ENCODE data around the gene FXYD1. TPM values are rescaled to one million over a fixed set of nuclear protein-coding genes. Genes with fewer than 3 reads are reported as not detected.

The FXYD1 gene
- total RNA-seq, 2 experiments from 2014 or later, result 0.57 to 11.5 TPM

DNA sequence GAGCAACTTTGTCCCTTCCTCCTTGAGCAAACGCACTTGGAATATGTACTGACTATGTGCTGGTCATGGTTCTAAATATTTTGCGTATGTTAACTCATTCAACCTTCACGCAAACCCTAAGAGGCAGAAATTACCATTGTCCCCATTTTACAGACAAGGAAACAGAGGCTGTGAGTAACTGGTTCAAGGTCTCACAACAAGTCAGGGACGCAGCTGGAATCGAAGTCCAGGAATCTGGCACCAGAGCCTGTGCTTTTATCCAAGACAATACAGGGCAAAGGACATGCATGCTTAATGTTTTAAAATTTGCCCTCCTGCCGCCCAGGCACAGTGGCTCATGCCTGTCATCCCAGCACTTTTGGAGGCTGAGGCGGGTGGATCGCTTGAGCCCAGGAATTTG is 21.0 kb downstream of the FXYD1 start:
- Histone ChIP-seq H3K4me1 (ENCODE audit: insufficient read depth, low read length, poor library complexity, severe bottlenecking) (peaks cover 13% of the 10 kb centered on the region), H3K36me3 (ENCODE audit: insufficient read depth, low read length) (peaks cover 81% of the 10 kb centered on the region), H3K27ac (ENCODE audit: low read depth, low read length, poor library complexity, severe bottlenecking) (no peak overlapping the region), H3K4me2 (ENCODE audit: low read length) (no peak overlapping the region), H3K9me2 (ENCODE audit: insufficient read depth, low read length) (no peaks in the 10 kb centered on the region), H3K9me3 (ENCODE audit: low read length) (0 out of 2 replicates have a peak, but pooled peaks cover 3% of the 10 kb centered on the region), H2AFZ (ENCODE audit: low read length) (no peak overlapping the region), H3K4me3 (ENCODE audit: low read depth, low read length, poor library complexity, severe bottlenecking) (no peak overlapping the region), H4K20me1 (ENCODE audit: insufficient read depth, low read length) (no peaks in the 10 kb centered on the region), H3K79me2 (ENCODE audit: insufficient read depth, low read depth, low read length) (peaks cover 17% of the 10 kb centered on the region; the same call in 1 of the 2 replicates)
- ChIA-PET POLR2A (interaction anchor here (1.0 kb wide), 1 partner anchor 16 kb away, joined by 5 read pairs; no protein-coding TSS in a partner anchor), CTCF (ENCODE audit: unreplicated experiment) (no interaction called here)
- DNase-seq (ENCODE audit: low spot score), result no peak
- BruUV-seq (replicated peaks), result no TSS peak
- TF ChIP-seq CTCF (conservative IDR thresholded peaks at IDR 0.05; ENCODE audit: low read length) (no peak), EZH2phosphoT487 (IDR thresholded peaks at IDR 0.05; ENCODE audit: borderline replicate concordance, low read depth, low read length) (no peak)
- intact Hi-C loops (cut with micrococcal nuclease; ENCODE audit: unreplicated experiment), result no loop called here

DNA sequence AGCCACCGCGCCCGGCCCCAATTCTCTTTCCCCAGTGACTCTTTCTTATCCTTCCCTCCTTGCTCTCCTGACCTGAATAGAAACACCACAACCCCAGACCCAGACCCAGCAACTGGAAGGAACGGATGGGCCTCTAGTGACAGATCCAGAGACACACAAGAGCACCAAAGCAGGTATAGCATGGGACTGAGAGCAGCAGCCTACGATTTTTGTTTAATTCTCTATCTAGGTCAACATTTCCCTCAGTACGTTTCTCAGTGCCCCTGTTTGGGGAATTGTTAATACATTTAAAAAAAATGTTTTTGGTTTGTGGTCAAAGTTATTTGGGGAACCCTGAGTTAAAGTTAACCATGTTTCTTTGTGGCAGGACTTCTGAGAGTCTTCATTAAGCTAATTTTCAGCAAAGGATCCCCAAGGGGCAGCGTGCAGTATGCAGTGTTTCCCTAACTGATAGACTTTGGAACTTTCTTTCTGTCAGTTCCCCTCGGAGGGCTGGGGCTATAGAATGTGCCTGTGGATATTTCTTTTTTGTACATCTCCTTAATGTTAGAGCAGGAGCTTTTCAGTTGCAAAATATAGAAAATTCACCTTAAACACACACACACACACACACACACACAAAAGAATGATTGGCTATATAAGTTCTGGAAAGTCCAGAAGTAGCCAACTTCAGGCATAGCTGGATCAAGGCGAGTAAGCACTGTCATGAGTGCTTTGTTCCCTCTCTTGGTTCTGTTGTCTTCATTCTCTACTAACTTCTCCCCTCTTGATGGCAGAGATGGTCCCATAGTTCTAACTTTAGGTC is 22.2 kb downstream of the FXYD1 start:
- H3K79me2 ChIP-seq (ENCODE audit: insufficient read depth, low read depth, low read length), result peaks cover 12% of the 10 kb centered on the region; the same call in 1 of the 2 replicates

More for the DNA sequence above, 22.2 kb downstream of the FXYD1 start:
- POLR2A ChIA-PET, result interaction anchor here (1.0 kb wide), 1 partner anchor 14 kb away, joined by 5 read pairs; no protein-coding TSS in a partner anchor
- no peak overlapping the region for H3K27ac ChIP-seq (ENCODE audit: low read depth, low read length, poor library complexity, severe bottlenecking)
- peaks cover 93% of the 10 kb centered on the region for H3K36me3 ChIP-seq (ENCODE audit: insufficient read depth, low read length)
- H3K9me2 ChIP-seq (ENCODE audit: insufficient read depth, low read length), result no peaks in the 10 kb centered on the region
- H2AFZ ChIP-seq (ENCODE audit: low read length), result no peak overlapping the region
- peaks cover 14% of the 10 kb centered on the region; the same call in 1 of the 2 replicates for H3K9me3 ChIP-seq (ENCODE audit: low read length)
- DNase-seq (ENCODE audit: low spot score), result no peak
- BruUV-seq (replicated peaks), result no TSS peak
- TF ChIP-seq EZH2phosphoT487 (IDR thresholded peaks at IDR 0.05; ENCODE audit: borderline replicate concordance, low read depth, low read length) (no peak), CTCF (conservative IDR thresholded peaks at IDR 0.05; ENCODE audit: low read length) (no peak)
- H3K4me1 ChIP-seq (ENCODE audit: insufficient read depth, low read length, poor library complexity, severe bottlenecking), result peaks cover 11% of the 10 kb centered on the region
- intact Hi-C loops (cut with micrococcal nuclease; ENCODE audit: unreplicated experiment), result no loop called here
- CTCF ChIA-PET (ENCODE audit: unreplicated experiment), result no interaction called here
- no peak overlapping the region for H3K4me3 ChIP-seq (ENCODE audit: low read depth, low read length, poor library complexity, severe bottlenecking)
- H3K4me2 ChIP-seq (ENCODE audit: low read length), result no peak overlapping the region
- H4K20me1 ChIP-seq (ENCODE audit: insufficient read depth, low read length), result no peaks in the 10 kb centered on the region
